B cell (primary cell): Measurements from ENCODE around the gene SSBP2. TPM values are rescaled to one million over a fixed set of nuclear protein-coding genes. Genes with fewer than 3 reads are reported as not detected.

ENCODE experiments used
- ATAC-seq: fragments of 200-7000 bp; cut with Tn5 transposase; one replicate; pipeline ENCODE4 v1.10.0; 2021; ENCODE audit warnings: low read depth, mild to moderate bottlenecking, moderate number of reproducible peaks, moderate library complexity
- CTCF ChIA-PET: fragments of 350-600 bp; sonication (Branson Sonifier 250); formaldehyde crosslinking; loops from one replicate; lab custom pipeline; 2021; ENCODE audit warnings: antibody characterized with exemption, inconsistent platforms; lab: Charles Lee
- POLR2A ChIA-PET: fragments of 350-600 bp; sonication (Branson Sonifier 250); formaldehyde crosslinking; loops from one replicate; lab custom pipeline; 2021; ENCODE audit warnings: antibody characterized with exemption; lab: Charles Lee
- DNase-seq: peaks from one replicate; pipeline ENCODE4 v3.0.0; 2013
- H2AFZ ChIP-seq: 2 replicates; pipeline ENCODE4 v1.6.1; 2012; ENCODE audit warnings: mild to moderate bottlenecking, low read depth, low read length; ENCODE audit not compliant: insufficient read depth, poor library complexity, severe bottlenecking
- H3K27ac ChIP-seq, 2 donors: 1 replicate in 1 of 2; 2 replicates in 1 of 2; pipeline ENCODE4 v1.5.1; 2012 to 2013; ENCODE audit warnings: low read length in 2 of 2, mild to moderate bottlenecking in 2 of 2, moderate library complexity in 1 of 2
- H3K27me3 ChIP-seq, 4 experiments: fragments of 200-600 bp in 1 of 4; sonication (generic) in 1 of 4; replicated peaks in 1 of 4; 1 replicate in 2 of 4; 2 replicates in 2 of 4; pipeline versions ENCODE4 v1.6.1 to v1.7.0; 2013 to 2016; ENCODE audit warnings: low read length in 3 of 4, mild to moderate bottlenecking in 2 of 4, mixed read lengths in 1 of 4, moderate library complexity in 1 of 4; ENCODE audit not compliant: insufficient read depth in 4 of 4, control insufficient read depth in 3 of 4; ENCODE audit errors: control extremely low read depth in 1 of 4
- H3K36me3 ChIP-seq, 2 experiments: replicated peaks in 1 of 2; 1 replicate in 1 of 2; 2 replicates in 1 of 2; pipeline versions ENCODE4 v1.6.1 to v1.7.1; 2013; ENCODE audit warnings: low read length in 1 of 2; ENCODE audit not compliant: insufficient read depth in 2 of 2, control insufficient read depth in 1 of 2; ENCODE audit errors: control extremely low read depth in 1 of 2, extremely low read depth in 1 of 2
- H3K4me1 ChIP-seq, 2 donors: fragments of 200-600 bp in 1 of 2; sonication (generic) in 1 of 2; 1 replicate in 1 of 2; 2 replicates in 1 of 2; pipeline versions ENCODE4 v1.5.1 to v1.6.1; 2013 to 2017; ENCODE audit warnings: low read length in 2 of 2; ENCODE audit not compliant: control insufficient read depth in 2 of 2, insufficient read depth in 2 of 2
- H3K4me2 ChIP-seq: replicated peaks from 2 replicates; pipeline ENCODE3; 2012; ENCODE audit warnings: mild to moderate bottlenecking, low read depth, low read length; ENCODE audit not compliant: poor library complexity, severe bottlenecking
- H3K4me3 ChIP-seq, 5 experiments: fragments of 200-600 bp in 1 of 5; sonication (generic) in 1 of 5; 1 replicate in 3 of 5; 2 replicates in 2 of 5; pipeline versions ENCODE4 v1.5.1 to v1.7.0; 2011 to 2016; ENCODE audit warnings: low read length in 4 of 5, mild to moderate bottlenecking in 4 of 5, low read depth in 2 of 5, control low read depth in 1 of 5, moderate library complexity in 1 of 5; ENCODE audit not compliant: insufficient read depth in 1 of 5; ENCODE audit errors: control extremely low read depth in 1 of 5, extremely low read depth in 1 of 5
- H3K79me2 ChIP-seq: fragments of 200-600 bp; sonication (generic); one replicate; pipeline ENCODE4 v1.6.0; 2016; ENCODE audit warnings: low read length; ENCODE audit not compliant: control insufficient read depth, insufficient read depth
- H3K9ac ChIP-seq: fragments of 200-600 bp; sonication (generic); 2 replicates; pipeline ENCODE4 v1.6.1; 2017; ENCODE audit warnings: mild to moderate bottlenecking, low read length, moderate library complexity
- H3K9me3 ChIP-seq, 3 donors: one replicate each; pipeline versions ENCODE4 v1.6.1 to v1.7.1; 2013; ENCODE audit warnings: low read length in 2 of 3; ENCODE audit not compliant: control insufficient read depth in 2 of 3, insufficient read depth in 1 of 3; ENCODE audit errors: control extremely low read depth in 1 of 3
- H4K20me1 ChIP-seq: 2 replicates; pipeline ENCODE4 v1.6.0; 2012; ENCODE audit warnings: mild to moderate bottlenecking, low read length; ENCODE audit not compliant: insufficient read depth, control insufficient read depth, poor library complexity, severe bottlenecking
- H3K27ac Mint-ChIP-seq: one replicate; pipeline ENCODE4 v1.8.0; 2021; ENCODE audit warnings: mixed read lengths
- H3K27me3 Mint-ChIP-seq: one replicate; pipeline ENCODE4 v1.8.0; 2021; ENCODE audit warnings: mixed read lengths
- H3K4me1 Mint-ChIP-seq: one replicate; pipeline ENCODE4 v1.8.0; 2021; ENCODE audit warnings: mixed read lengths
- H3K4me3 Mint-ChIP-seq: one replicate; pipeline ENCODE4 v1.8.0; 2021; ENCODE audit warnings: mixed read lengths
- H3K9me3 Mint-ChIP-seq: one replicate; pipeline ENCODE4 v1.8.0; 2022; ENCODE audit warnings: mixed read lengths; ENCODE audit not compliant: insufficient read depth
- CTCF ChIP-seq: fragments of 200-600 bp; IDR thresholded peaks from one replicate; pipeline ENCODE4 v1.8.0; 2022; ENCODE audit warnings: antibody characterized with exemption, mild to moderate bottlenecking
- EZH2 ChIP-seq: IDR thresholded peaks from 2 replicates; pipeline ENCODE4 v1.6.1; 2012; ENCODE audit warnings: borderline replicate concordance, low read depth, mild to moderate bottlenecking, moderate library complexity, low read length; ENCODE audit not compliant: insufficient read depth, poor library complexity, severe bottlenecking
- WGBS: methylation state at CpG from one replicate; pipeline ENCODE4 v1.1.5; 2013; ENCODE audit warnings: missing lambda C conversion rate; ENCODE audit not compliant: insufficient coverage; 5-methylcytosine and 5-hydroxymethylcytosine counted together
- intact Hi-C: fragments of 100-400 bp; cut with micrococcal nuclease; formaldehyde crosslinking; loops from one replicate; pipeline ENCODE4 v1.10.0; 2022
- polyA plus RNA-seq: library from polyadenylated mRNA; depleted of rRNA; stranded (reverse); fragments of >200 nt; gene quantifications from 2 replicates; pipeline ENCODE4 v1.2.3, GENCODE V29; 2012
- total RNA-seq, 2 donors: library from RNA; stranded (reverse); fragments of 120-200 nt in 1 of 2; gene quantifications; 1 replicate in 1 of 2; 2 replicates in 1 of 2; pipeline versions ENCODE4 v1.2.3 to v1.2.4, GENCODE V29; 2013 to 2022

The SSBP2 gene
- total and polyA plus RNA-seq, 2 donors (not counting 1 experiment from before 2014, with no cell fraction given): 40.9 to 49.6 TPM

DNA sequence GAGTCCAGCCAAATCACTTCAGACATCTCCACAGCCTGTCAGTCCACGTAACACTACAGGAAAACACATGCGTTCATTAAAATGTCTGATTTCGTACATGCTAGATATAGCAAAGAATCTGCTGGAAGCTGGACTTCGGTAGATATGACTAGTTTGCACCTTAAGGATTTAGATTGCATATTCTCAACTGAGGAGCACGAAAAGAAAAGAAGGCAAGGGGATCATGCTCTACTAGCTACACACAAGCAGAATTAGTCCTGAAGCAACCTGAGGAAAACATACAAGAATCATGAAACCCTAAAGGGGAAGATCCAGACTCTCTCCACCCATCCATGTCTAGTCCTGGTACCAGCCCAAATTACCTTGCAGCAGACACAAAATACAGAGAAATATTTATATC is 36.1 kb upstream of the SSBP2 start:
- intact Hi-C loops: no loop called here
- H3K9ac ChIP-seq: no peak overlapping the region
- WGBS: 93% methylated on average over 4 of the region's 5 CpGs
- H3K27me3 ChIP-seq: no peaks in the 10 kb centered on the region
- ChIA-PET CTCF (no interaction called here), POLR2A (interaction anchor here (0.6 kb wide), 1 partner anchor 65 kb away, joined by 8 read pairs; no protein-coding TSS in a partner anchor)
- H3K9me3 ChIP-seq: no peaks in the 10 kb centered on the region
- no peak overlapping the region for H3K4me3 ChIP-seq
- no peak overlapping the region for H3K4me3 Mint-ChIP-seq
- no peaks in the 10 kb centered on the region for H4K20me1 ChIP-seq
- H3K27me3 Mint-ChIP-seq: no peaks in the 10 kb centered on the region
- ATAC-seq: no peak
- H3K79me2 ChIP-seq: no peaks in the 10 kb centered on the region
- no peaks in the 10 kb centered on the region for H3K9me3 Mint-ChIP-seq
- no peaks in the 10 kb centered on the region for H3K4me1 Mint-ChIP-seq
- no peak overlapping the region for H2AFZ ChIP-seq
- no peaks in the 10 kb centered on the region for H3K4me1 ChIP-seq
- H3K27ac Mint-ChIP-seq: no peak overlapping the region
- no peak overlapping the region for H3K4me2 ChIP-seq
- no peak overlapping the region for H3K27ac ChIP-seq
- H3K36me3 ChIP-seq: no peaks in the 10 kb centered on the region
- TF ChIP-seq EZH2 (no peak), CTCF (no peak)
- no peak for DNase-seq

GRCh38 chr5:81786496-81786895 is 35.6 kb upstream of the SSBP2 start:
- ChIA-PET CTCF (interaction anchor here (1.0 kb wide), 1 partner anchor 52 kb away, joined by 3 read pairs; no protein-coding TSS in a partner anchor), POLR2A (interaction anchor here (0.6 kb wide), 1 partner anchor 65 kb away, joined by 8 read pairs; no protein-coding TSS in a partner anchor)
- DNase-seq: no peak
- H3K4me2 ChIP-seq: no peak overlapping the region
- H4K20me1 ChIP-seq: no peaks in the 10 kb centered on the region
- H3K4me1 ChIP-seq: no peaks in the 10 kb centered on the region
- H3K27ac ChIP-seq: no peak overlapping the region
- H3K27ac Mint-ChIP-seq: no peak overlapping the region
- H3K4me3 Mint-ChIP-seq: no peak overlapping the region
- no peak for TF ChIP-seq CTCF
- no peak for TF ChIP-seq EZH2
- ATAC-seq: no peak
- intact Hi-C loops: no loop called here
- H3K9me3 Mint-ChIP-seq: no peaks in the 10 kb centered on the region
- 97% methylated on average over 5 of the region's 5 CpGs for WGBS
- H3K4me3 ChIP-seq: no peak overlapping the region
- no peak overlapping the region for H3K9ac ChIP-seq
- no peaks in the 10 kb centered on the region for H3K9me3 ChIP-seq
- H3K4me1 Mint-ChIP-seq: no peaks in the 10 kb centered on the region
- no peaks in the 10 kb centered on the region for H3K27me3 Mint-ChIP-seq
- H3K36me3 ChIP-seq: no peaks in the 10 kb centered on the region
- H2AFZ ChIP-seq: no peak overlapping the region
- no peaks in the 10 kb centered on the region for H3K79me2 ChIP-seq
- H3K27me3 ChIP-seq: no peaks in the 10 kb centered on the region
